ENCODE measurements around the gene CFAP97D2.
"Not testable (repeated sequence)": the region's sequence is repeated elsewhere in the genome, so short reads cannot be mapped to it uniquely, and the experiment has no call there.

CFAP97D2 gene

GRCh38 chr13:114179087-114179658 is at the start of gene CFAP97D2:
TSS of gene CFAP97D2 (plus strand) at chr13:114179257. CDS start at chr13:114179331, 74 bp downstream.
- no peak for DNase-seq (ENCODE audit: low read depth, low spot score)

- DNase-seq (ENCODE audit: low read depth, low spot score) = no peak
Measured at GRCh38 chr13:114129649-114130062, 49.4 kb upstream of the CFAP97D2 start.

GRCh38 chr13:114130131-114130836 is 48.8 kb upstream of the CFAP97D2 start:
- no peak for DNase-seq (ENCODE audit: low read depth, low spot score)

GRCh38 chr13:114130837-114131582 is 48.0 kb upstream of the CFAP97D2 start:
- DNase-seq (ENCODE audit: low read depth, low spot score) = no peak

- no peak for DNase-seq (ENCODE audit: low read depth, low spot score)
Measured at GRCh38 chr13:114131583-114132418, 47.3 kb upstream of the CFAP97D2 start.

GRCh38 chr13:114132419-114133121 is 46.5 kb upstream of the CFAP97D2 start, which contains the start of gene RASA3:
TSS of gene RASA3 (minus strand) at chr13:114132623. CDS start at chr13:114132489, 134 bp downstream.
- DNase-seq (ENCODE audit: low read depth, low spot score) = no peak

GRCh38 chr13:114133126-114133525 is 45.9 kb upstream of the CFAP97D2 start:
- not testable (repeated sequence) for DNase-seq (ENCODE audit: low read depth, low spot score)

- not testable (repeated sequence) for DNase-seq (ENCODE audit: low read depth, low spot score)
Measured at GRCh38 chr13:114133552-114133951, 45.5 kb upstream of the CFAP97D2 start.

GRCh38 chr13:114134111-114134943 is 44.7 kb upstream of the CFAP97D2 start:
- no peak for DNase-seq (ENCODE audit: low read depth, low spot score)

GRCh38 chr13:114134944-114135610 is 44.0 kb upstream of the CFAP97D2 start:
- DNase-seq (ENCODE audit: low read depth, low spot score) = no peak

GRCh38 chr13:114135731-114136171 is 43.3 kb upstream of the CFAP97D2 start:
- DNase-seq (ENCODE audit: low read depth, low spot score) = no peak

GRCh38 chr13:114136576-114136975 is 42.5 kb upstream of the CFAP97D2 start:
- no peak for DNase-seq (ENCODE audit: low read depth, low spot score)

GRCh38 chr13:114140131-114140905 is 38.7 kb upstream of the CFAP97D2 start:
- DNase-seq (ENCODE audit: low read depth, low spot score) = no peak

GRCh38 chr13:114140906-114141250 is 38.2 kb upstream of the CFAP97D2 start:
- no peak for DNase-seq (ENCODE audit: low read depth, low spot score)

- DNase-seq (ENCODE audit: low read depth, low spot score) = no peak
Measured at GRCh38 chr13:114141261-114141996, 37.6 kb upstream of the CFAP97D2 start.

GRCh38 chr13:114142137-114142550 is 36.9 kb upstream of the CFAP97D2 start:
- DNase-seq (ENCODE audit: low read depth, low spot score) = no peak

- DNase-seq (ENCODE audit: low read depth, low spot score) = no peak
Measured at GRCh38 chr13:114142640-114143490, 36.2 kb upstream of the CFAP97D2 start.
